ENCODE results near the gene NHS. TPM values are rescaled to one million over a fixed set of nuclear protein-coding genes. Genes with fewer than 3 reads are reported as not detected.

The NHS gene
- total and polyA plus RNA-seq, 8 donors: 0.19 to 1.7 (median 0.54) TPM

DNA sequence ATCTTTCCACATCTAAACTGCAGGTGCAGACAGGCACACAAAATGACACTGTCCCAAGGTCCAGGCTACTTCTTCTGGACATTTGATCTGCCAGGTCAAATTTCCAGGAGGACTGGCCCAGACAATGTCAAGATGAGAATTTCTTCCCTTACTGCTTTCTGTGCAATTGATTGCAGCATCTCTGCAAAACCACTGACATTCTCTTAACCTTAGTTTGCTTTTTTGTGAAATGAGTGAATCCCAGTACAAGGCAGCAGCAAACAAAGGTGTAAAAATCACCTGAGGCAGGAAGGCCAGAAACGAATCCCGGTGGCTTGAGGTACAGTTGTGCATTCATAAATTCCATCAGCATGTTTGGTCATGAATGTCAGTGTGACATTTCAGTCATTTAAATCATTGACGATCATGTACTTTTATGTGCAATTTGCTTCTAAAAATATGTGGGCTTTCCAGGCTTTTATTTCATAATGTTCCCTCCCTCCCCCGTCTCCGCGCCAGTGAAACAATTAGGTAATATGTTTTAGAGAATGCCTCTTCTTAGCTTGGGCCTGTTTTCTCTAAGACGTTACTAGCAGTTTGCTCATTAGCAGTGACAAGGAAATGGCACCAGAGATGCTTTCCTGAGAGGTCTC, 39.1 kb downstream of the NHS start:
- no peaks in the 10 kb centered on the region for H3K9me3 ChIP-seq
- TF ChIP-seq CTCF (IDR thresholded peaks at IDR 0.05): no peak
- peaks cover 0 to 5% (median under 1%) of the 10 kb centered on the region in 4 donors for H3K27me3 ChIP-seq
- no peak for FAIRE-seq
- no peak for DNase-seq
- H3K4me3 ChIP-seq: no peak overlapping the region
- no peaks in the 10 kb centered on the region for H3K4me1 ChIP-seq
- ATAC-seq: no peak
- 79% methylated on average over 7 of the region's 7 CpGs for WGBS, 2 donors
- H3K36me3 ChIP-seq: no peaks in the 10 kb centered on the region
- no peak overlapping the region for H3K27ac ChIP-seq
- intact Hi-C loops (cut with DNase I): no loop called here

DNA sequence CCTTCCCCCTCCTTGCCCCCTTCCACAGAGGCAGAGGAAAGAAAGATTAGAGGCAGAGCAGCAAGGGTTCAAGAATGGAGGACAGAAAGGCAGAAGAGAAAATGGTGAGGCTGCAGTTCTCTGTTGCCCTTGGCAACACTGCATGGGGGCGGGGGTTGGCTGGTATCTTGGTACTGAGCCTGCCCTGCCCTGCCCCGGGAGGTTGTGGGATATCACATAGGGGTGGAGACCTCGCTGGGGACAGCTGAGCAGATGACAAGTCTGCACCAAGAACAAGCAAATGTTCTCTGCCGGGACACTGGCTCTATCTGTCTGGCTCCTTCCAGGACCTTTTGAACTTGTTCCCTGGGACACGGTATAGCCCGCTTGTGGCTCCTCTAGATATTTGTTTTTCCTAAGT, 39.8 kb downstream of the NHS start:
- TF ChIP-seq CTCF (IDR thresholded peaks at IDR 0.05): no peak
- H3K4me1 ChIP-seq: no peaks in the 10 kb centered on the region
- H3K36me3 ChIP-seq: no peaks in the 10 kb centered on the region
- no peaks in the 10 kb centered on the region for H3K9me3 ChIP-seq
- no peak overlapping the region for H3K4me3 ChIP-seq
- intact Hi-C loops (cut with DNase I): no loop called here
- 11 to 23% methylated on average over 6 of the region's 6 CpGs for WGBS, 2 donors
- peaks cover 0 to 7% (median 3%) of the 10 kb centered on the region in 4 donors for H3K27me3 ChIP-seq
- FAIRE-seq (no peak), ATAC-seq (peak; percentile 54 to 85 (median 72)), DNase-seq (peak in 5 of 6 donors; percentile 36 to 55 (median 42))
- H3K27ac ChIP-seq: no peak overlapping the region

- no peak for ATAC-seq
- FAIRE-seq: no peak
- WGBS, 2 donors: 36 to 40% methylated on average over 3 of the region's 3 CpGs
- Histone ChIP-seq H3K27me3 (peaks cover 0 to 12% (median 3%) of the 10 kb centered on the region in 4 donors), H3K4me1 (no peaks in the 10 kb centered on the region), H3K36me3 (no peaks in the 10 kb centered on the region), H3K4me3 (no peak overlapping the region), H3K9me3 (no peaks in the 10 kb centered on the region), H3K27ac (no peak overlapping the region)
- intact Hi-C loops (cut with DNase I): no loop called here
- no peak for DNase-seq
- no peak for TF ChIP-seq CTCF (IDR thresholded peaks at IDR 0.05)
These were observed 40.3 kb downstream of the NHS start for GRCh38 chrX:17415242-17415810.

- no peak for DNase-seq
- ATAC-seq: no peak
- no peaks in the 10 kb centered on the region for H3K4me1 ChIP-seq
- H3K4me3 ChIP-seq: no peak overlapping the region
- peaks cover 0 to 13% (median 0%) of the 10 kb centered on the region in 4 donors for H3K27me3 ChIP-seq
- peak; percentile 85 for FAIRE-seq
- intact Hi-C loops (cut with DNase I): no loop called here
- no peaks in the 10 kb centered on the region for H3K9me3 ChIP-seq
- no peak for TF ChIP-seq CTCF (IDR thresholded peaks at IDR 0.05)
- H3K36me3 ChIP-seq: no peaks in the 10 kb centered on the region
- H3K27ac ChIP-seq: no peak overlapping the region
These were observed 42.4 kb downstream of the NHS start for GRCh38 chrX:17417372-17417771.

- intact Hi-C loops (cut with DNase I): no loop called here
- no peak for TF ChIP-seq CTCF (IDR thresholded peaks at IDR 0.05)
- no peaks in the 10 kb centered on the region for H3K9me3 ChIP-seq
- DNase-seq (no peak), ATAC-seq (no peak), FAIRE-seq (no peak)
- H3K27me3 ChIP-seq: peaks cover 0 to 2% (median 0%) of the 10 kb centered on the region in 4 donors
- no peak overlapping the region for H3K4me3 ChIP-seq
- no peaks in the 10 kb centered on the region for H3K36me3 ChIP-seq
- H3K4me1 ChIP-seq: no peaks in the 10 kb centered on the region
- 68 to 78% methylated on average over 6 of the region's 6 CpGs for WGBS, 2 donors
- H3K27ac ChIP-seq: no peak overlapping the region
These were observed 50.1 kb downstream of the NHS start for GRCh38 chrX:17425136-17425535.

Measured in pancreas (tissue), 10 donors.